GM12864 (cell line): ENCODE results near the gene TMCO4.

Source experiments
- DNase-seq: peaks from one replicate; pipeline ENCODE4 v3.0.0-alpha.2; 2011; ENCODE audit warnings: low read depth
- H3K4me3 ChIP-seq: 2 replicates; pipeline ENCODE4 v1.5.1; 2011; ENCODE audit warnings: mild to moderate bottlenecking, low read depth, low read length, control low read depth
- TF ChIP-seq, protein P1 (sequence below): IDR thresholded peaks from 2 replicates; pipeline ENCODE4 v1.5.1; 2011; ENCODE audit warnings: low read depth, mild to moderate bottlenecking, moderate library complexity, low read length, control low read depth, inconsistent platforms; ENCODE audit errors: missing control alignments

TMCO4 gene

DNA sequence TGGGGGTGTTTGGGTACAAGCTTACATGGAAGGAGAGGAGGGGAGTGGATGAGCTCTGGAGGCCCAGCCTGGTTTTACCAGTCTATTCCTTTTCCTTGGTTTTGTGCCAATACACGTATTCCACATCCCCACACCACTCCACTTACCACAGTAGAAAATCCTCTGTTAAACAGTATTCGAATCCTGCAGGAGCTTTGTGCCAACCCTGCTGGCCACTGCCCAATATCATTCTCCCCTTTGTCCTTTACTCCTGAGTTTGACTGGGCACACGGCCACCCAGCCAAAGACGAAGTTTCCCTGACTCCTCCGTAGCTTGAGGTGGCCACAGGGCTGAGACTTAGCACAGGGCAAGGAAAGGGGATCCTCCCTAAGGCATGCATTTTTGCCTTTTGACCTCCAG lies 61.6 kb downstream of the TMCO4 start:
- no peak for DNase-seq
- no peak overlapping the region for H3K4me3 ChIP-seq
- TF ChIP-seq, protein P1, sequence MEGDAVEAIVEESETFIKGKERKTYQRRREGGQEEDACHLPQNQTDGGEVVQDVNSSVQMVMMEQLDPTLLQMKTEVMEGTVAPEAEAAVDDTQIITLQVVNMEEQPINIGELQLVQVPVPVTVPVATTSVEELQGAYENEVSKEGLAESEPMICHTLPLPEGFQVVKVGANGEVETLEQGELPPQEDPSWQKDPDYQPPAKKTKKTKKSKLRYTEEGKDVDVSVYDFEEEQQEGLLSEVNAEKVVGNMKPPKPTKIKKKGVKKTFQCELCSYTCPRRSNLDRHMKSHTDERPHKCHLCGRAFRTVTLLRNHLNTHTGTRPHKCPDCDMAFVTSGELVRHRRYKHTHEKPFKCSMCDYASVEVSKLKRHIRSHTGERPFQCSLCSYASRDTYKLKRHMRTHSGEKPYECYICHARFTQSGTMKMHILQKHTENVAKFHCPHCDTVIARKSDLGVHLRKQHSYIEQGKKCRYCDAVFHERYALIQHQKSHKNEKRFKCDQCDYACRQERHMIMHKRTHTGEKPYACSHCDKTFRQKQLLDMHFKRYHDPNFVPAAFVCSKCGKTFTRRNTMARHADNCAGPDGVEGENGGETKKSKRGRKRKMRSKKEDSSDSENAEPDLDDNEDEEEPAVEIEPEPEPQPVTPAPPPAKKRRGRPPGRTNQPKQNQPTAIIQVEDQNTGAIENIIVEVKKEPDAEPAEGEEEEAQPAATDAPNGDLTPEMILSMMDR = no peak

DNA sequence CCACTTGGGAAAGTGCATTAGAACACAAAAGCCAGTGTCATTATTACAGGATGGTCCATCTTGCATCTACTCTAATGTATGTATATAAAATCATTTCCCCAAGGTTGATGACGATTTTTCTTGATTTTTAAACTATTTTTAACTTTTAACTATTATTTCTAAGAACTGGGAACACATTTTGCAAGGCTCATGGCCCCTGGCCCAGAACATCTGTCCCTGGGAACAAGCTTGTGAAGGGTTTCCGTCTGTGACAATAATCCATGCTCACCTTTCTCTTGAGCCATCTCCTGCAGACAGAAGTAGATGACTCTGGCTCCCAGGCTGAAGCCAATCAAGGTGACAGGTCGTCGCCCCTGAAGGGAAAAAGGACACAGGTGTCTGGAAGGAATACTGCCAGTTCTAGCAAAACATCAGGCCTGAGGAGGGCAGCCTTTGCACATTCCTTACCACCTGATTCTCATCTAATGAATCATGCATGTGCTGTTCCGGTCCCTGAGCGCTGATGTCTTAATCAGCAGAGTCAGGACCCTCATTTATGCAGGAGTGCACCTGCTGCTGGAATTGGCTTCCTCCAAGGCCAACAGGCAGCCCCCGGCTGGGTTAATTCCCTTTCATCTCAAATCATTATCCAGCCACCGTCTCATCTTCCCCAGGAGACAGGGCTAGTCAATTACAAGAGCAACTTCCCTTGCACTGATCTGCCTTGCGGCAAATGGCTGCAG lies 62.5 kb downstream of the TMCO4 start:
- no peak for DNase-seq
- H3K4me3 ChIP-seq = no peak overlapping the region
- TF ChIP-seq, protein P1 = no peak

DNA sequence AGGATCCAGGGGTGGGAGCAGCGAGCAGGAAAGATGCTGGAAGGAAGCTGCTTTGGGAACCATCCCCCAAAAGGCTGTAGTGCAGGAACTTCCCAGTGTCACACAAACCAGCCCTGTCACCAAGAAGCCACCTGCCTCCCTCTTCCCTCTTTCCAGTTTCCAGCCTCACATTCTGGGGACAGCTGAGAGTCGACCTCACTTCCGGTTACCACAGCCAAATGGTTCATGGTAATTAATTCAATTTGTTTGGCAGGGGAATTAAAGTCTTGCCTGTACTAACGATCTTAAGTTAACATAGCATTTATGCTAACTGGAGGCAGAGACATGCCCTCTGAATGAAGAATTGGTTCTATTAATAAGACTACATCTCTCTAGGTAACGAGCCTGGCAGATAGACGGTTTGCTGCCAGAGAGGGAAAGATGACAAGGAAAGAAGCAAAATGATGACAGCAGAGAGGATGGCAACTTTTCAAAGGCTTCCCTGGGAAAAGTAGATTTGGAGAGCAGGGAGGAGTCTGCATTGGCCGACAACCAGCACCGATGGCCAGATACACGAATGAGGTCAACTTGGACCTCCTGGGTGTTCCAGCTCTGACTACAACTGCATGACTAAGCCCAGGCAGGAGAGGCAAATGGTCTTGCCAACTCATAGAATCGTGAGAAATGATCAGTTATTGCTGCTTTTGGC lies 64.1 kb downstream of the TMCO4 start:
- DNase-seq = no peak
- no peak overlapping the region for H3K4me3 ChIP-seq
- TF ChIP-seq, protein P1 = no peak

DNA sequence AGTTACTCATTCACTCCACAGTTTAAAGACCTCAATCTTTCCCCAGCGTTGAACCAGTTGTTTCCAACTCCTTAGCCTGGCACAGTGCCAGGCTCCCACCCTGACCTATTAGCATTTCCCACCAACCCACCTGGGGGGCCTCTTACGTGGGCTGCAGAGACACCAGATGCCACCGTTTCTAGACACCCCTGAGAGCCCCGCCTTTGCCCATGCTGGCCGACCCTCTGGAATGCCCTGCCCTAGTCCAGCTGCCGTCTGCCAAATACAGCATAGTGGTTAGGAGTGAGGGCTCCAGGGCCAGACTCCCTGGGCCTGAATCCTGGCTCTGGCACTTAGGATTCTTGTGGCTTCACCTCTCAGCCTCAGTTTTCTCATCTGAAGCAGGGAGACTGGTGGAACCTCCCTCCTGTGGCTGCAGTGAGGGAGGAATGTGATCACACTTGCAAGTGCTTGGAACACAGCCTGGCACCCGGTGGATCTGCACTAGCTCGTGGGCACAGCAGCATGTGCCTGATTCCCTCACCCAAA lies 65.2 kb downstream of the TMCO4 start:
- no peak overlapping the region for H3K4me3 ChIP-seq
- TF ChIP-seq, protein P1 = no peak
- DNase-seq = no peak

DNA sequence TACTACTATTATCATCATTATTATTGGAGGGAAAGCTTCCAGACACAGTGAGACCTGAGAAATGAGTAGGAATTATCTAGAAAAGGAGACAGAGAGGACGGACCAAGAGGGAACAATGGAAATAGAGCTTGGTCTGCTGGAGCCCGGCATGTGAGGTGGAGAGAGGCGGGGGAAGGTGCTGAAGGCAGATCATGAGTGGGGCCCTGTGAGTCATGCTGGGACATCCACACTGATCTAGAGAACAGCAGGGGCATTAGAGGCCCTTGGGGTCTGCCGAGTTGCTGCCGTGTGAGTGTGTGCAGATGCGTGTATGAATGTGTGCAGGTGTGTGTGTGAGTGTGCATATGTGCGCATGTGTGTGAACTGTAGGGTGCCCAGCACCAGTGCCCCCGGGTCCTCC lies 65.7 kb downstream of the TMCO4 start:
- TF ChIP-seq, protein P1 = no peak
- no peak for DNase-seq
- H3K4me3 ChIP-seq = no peak overlapping the region

DNA sequence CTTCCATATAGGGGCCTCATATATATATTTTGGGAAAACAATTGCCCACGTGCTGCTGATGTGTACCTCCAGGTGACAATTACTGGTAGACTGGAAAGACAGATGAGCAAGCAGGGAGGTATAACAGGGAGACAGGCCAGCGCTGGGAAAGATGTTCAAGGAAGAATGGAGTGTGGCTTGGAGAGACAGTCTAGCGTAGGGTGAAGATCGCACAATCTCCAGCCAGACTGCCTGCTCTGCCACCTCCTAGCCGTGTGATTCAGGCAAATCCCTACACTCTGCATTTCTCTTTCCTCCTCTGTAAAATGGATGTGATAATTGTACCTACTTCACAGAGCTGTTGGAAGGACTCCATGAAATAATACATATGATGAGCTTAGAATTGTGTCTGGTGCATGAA lies 66.1 kb downstream of the TMCO4 start:
- DNase-seq = no peak
- TF ChIP-seq, protein P1 = no peak
- H3K4me3 ChIP-seq = no peak overlapping the region
